NCI-H1105 (cell line): ENCODE results near the gene TRAPPC8.
"Not testable (repeated sequence)": the region's sequence is repeated elsewhere in the genome, so short reads cannot be mapped to it uniquely, and the experiment has no call there.

Experiments used
- DNase-seq: peaks from one replicate; lab custom pipeline; 2025; lab: John Stamatoyannopoulos, UW

TRAPPC8 gene

DNA sequence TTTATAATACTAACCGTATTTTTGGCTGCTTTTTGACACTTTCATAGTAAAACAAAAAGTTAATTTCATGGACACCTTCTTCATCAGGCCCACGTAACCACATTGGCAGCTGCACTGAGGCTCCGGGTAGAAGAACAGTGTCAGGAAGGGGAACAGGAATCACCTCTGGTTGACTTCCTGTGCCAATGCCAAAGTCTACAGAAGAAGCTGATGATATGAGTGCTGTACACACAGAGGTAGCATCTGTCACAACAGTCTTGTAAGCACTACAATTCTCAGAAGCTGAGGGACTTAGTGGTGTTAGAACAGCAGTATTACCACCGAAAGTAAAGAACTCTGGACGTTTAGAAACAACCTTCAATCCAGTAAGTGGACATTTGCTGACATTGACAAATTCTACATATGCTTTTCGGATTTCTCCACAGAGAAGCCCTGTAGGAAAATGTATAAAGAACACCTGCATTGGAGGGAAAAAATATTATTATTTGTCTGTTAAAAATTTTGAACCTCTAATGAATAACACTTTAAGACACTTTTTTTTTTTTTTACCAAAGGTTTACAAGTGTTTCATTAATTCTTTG is 85.3 kb downstream of the TRAPPC8 start:
- no peak for DNase-seq

DNA sequence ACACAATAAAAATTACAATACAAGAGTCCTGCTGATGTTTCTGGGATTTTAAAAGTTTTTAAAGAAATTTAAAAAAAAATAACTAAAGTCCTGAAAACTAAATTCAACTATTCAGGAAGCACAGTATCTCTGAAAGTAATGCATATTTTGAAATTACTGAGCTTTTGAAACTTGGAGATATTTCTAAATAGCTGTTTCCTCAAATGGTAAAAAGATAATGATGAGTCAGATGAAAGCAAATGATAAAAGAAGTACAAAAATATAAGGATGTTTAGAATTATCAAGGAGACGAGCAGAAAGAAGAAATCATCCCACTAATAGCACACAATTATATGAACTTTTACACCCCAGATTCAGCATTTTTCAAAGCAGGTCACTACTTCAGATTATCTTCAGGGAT is 92.1 kb downstream of the TRAPPC8 start:
- DNase-seq: no peak

GRCh38 chr18:31840499-31840898 is 102.4 kb downstream of the TRAPPC8 start:
- no peak for DNase-seq

- DNase-seq: no peak
These were observed 105.0 kb downstream of the TRAPPC8 start for GRCh38 chr18:31837879-31838278.

DNA sequence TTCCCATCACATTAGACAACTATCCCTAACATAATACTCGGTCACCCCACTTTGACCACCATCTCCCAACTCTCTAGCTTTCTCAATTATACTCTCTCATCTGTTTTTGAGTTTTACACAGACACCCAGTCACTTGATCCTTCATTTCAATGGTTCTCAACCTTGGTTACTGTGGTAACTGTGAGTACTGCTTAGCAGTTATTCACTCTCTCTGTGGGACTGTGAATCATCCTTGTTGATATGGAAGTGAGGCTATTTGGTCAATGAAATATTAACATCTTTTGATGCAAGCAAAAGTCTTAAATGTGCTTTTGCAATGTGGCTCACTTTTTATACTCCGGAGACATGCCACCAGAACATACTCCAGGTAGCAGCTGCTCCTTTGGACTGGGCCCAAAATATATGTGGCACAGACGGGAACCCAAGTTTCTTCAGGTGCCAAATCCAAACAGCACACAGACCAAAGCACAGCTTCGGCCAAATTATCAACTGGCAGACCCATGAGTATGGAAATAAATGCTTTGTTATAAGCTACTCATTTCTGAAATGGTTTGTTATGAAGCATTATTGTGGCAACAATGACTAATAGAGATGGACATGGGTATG is 107.3 kb downstream of the TRAPPC8 start:
- DNase-seq: no peak

DNA sequence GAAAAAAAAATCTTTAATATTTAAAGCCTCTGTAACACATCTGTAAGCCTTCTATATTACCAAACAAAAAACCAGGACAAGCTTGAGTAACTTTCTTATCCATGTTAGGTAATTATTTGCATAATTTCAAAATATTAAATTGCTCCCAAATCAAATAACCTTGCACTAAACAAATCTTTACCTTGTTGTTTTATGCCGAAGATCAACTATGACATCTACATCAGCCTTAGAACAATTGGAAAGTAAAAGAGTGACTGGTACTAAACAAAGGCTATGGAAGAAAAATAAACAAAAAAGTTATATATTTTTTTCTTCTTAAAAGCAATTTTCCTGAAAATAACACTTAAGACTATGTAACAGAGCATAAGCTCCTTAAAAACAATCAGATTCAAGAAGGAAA is 111.0 kb downstream of the TRAPPC8 start:
- no peak for DNase-seq

DNA sequence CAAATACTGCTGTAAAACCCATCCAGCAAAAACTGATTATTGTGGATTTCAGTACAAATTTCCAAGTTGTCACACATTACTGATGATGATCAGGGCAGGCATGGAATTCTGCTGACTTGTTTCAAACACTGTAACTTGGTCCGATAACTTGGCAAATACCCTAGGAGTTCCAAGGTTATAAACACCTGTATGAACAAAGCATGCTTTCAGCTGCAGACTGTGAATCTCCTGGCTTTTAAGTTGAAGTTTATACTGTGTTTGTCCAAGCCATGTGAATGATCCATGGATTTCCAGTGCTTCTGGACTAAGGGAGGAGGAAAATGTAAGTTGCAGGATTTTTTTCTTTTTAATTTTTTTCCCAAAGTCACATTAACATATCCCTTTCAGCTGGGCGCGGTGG is 112.2 kb downstream of the TRAPPC8 start:
- no peak for DNase-seq

- DNase-seq: no peak
These were observed 114.3 kb downstream of the TRAPPC8 start for GRCh38 chr18:31828613-31829012.

DNA sequence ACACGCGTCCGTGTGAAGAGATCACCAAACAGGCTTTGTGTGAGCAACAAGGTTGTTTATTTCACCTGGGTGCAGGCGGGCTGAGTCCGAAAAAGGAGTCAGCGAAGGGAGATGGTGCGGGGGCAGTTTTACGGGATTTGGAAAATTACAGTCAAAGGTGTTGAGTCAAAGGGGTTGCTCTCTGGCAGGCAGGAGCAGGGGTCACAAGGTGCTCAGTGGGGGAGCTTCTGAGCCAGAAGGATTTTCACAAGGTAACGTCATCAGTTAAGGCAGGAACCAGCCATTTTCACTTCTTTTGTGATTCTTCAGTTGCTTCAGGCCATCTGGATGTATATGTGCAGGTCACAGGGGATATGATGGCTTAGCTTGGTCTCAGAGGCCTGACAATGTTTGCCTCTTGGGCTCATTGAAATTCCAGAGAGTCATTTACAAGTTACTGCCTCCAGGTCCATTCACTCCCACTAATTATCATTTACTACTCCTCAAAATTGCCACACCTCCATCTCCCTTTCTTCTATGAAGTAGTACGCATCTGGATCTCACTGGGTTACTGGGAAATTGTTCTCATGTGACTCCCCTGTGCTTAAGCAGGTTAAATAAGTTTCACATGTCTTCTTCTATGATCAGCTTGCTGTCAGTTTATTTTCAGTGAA is 116.1 kb downstream of the TRAPPC8 start:
- DNase-seq: not testable (repeated sequence)

DNA sequence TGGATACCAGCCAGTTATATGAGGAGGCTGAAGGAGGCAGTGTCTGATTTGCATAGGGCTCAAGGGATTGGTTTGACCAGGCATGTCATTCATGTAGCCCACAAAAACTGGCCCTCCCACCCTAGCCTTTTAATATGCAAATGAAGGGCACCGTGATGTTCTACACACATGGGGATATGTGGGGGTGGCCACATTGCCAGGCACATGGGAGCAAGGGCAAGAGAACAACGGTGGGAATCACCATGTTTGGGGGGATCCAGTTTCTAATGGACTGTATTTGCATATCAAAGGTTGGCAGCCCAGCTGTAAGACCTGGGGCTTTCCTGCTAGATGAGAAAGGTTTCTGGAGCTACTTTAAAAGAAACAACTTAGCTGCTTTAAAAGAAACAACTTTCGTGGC is 117.2 kb downstream of the TRAPPC8 start:
- DNase-seq: no peak

DNA sequence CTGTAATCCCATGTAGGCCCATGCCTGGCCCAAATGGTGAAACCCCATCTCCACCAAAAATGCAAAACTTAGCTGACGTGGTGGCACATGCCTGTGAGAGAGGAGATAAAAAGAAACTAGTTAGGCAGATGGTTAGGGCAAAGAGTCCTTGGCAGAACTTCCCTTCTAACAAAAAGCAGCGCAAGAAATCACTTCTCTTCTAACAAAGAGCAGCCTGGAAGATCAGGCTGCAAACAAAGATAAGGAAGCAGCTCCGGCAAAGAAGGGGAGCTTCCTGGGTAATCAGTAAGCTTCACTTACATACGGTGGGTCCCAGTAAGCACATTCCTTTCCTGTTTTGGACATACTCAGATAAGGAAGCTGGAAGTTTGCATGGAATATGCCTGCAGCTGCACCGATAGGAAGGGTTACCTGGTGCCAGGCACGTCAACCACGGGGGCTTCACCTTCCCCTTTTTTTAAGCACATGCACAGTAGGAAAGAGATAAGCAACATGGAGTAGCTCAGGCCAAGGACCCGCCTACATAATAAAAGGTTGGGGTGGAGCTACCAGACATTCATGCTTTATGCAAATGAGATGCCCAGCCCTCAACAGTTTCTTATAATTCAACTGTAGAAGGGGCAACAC is 121.3 kb downstream of the TRAPPC8 start:
- DNase-seq: no peak

- no peak for DNase-seq
These were observed 123.1 kb downstream of the TRAPPC8 start for GRCh38 chr18:31819925-31820229.

GRCh38 chr18:31819106-31819924 is 123.6 kb downstream of the TRAPPC8 start:
- DNase-seq: no peak

GRCh38 chr18:31814132-31814531 is 128.8 kb downstream of the TRAPPC8 start:
- no peak for DNase-seq

GRCh38 chr18:31810336-31811130 is 132.4 kb downstream of the TRAPPC8 start:
- not testable (repeated sequence) for DNase-seq

- not testable (repeated sequence) for DNase-seq
These were observed 133.9 kb downstream of the TRAPPC8 start for GRCh38 chr18:31809049-31809448.

DNA sequence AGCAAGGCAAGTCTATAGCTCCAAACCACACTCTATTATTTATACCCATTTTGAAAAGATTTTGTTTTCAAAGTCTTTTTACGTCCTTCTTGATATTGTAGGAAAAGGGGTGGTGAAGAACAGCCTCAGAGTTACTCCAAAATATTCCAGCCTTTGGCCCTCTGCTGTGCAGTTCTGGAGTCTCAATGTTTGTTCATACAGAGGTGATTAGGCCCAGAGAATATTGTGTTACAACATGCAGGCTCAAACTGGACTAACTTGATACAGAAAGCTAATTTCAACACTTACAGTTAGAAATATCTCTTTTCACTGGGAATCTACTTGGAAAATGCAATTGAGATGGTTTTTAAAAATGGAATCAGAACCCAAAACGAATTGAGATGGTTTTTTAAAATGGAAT is 141.8 kb downstream of the TRAPPC8 start:
- DNase-seq: no peak

GRCh38 chr18:31799257-31799656 is 143.7 kb downstream of the TRAPPC8 start:
- DNase-seq: not testable (repeated sequence)

GRCh38 chr18:31798399-31798798 is 144.5 kb downstream of the TRAPPC8 start:
- DNase-seq: no peak

DNA sequence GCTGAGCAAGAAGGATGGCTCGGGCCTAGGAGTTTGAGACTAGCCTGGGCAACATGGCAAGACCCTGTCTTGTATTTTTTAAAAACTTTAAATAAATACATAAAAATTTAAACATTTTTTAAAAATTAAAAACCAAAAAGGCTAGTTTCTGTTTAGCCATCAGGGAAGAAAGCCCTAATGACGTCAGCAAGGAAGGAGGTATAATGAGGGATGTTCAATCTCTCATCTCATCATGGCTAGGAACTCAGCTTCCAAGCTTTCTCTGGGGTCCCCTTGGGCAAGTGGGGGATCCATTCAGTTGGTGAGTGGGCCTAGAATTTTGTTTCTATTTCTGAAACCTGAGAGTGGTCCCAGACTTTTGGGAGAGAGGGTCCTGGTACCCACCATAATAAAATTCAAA is 147.2 kb downstream of the TRAPPC8 start:
- no peak for DNase-seq

- DNase-seq: no peak
These were observed 149.4 kb downstream of the TRAPPC8 start for GRCh38 chr18:31793531-31793930.

DNA sequence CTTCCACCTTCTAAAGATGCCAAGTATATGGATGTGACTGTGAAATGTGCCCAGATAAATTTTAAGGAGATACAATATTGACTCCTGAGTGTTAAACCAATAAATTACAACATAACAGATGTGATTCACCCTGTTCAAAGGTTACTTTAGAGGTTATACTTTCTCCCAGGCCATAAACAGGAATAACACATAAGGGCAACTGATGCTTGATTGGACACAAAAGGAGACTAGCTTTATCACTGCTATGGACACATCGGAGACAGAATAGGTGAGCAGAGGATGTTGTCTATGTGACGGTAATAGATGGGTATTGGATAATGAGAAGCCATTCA is 150.4 kb downstream of the TRAPPC8 start:
- no peak for DNase-seq
